Lung (tissue), 13 donors: Measurements from ENCODE around the gene SPAG6. TPM values are rescaled to one million over a fixed set of nuclear protein-coding genes. Genes with fewer than 3 reads are reported as not detected.
A peak's percentile ranks its signal among the peaks of the same experiment; 100 is the strongest.

Experiments
- ATAC-seq: fragments of 200-7000 bp; cut with Tn5 transposase; one replicate; pipeline ENCODE4 v1.9.1; 2020; ENCODE audit warnings: moderate number of reproducible peaks; ENCODE audit not compliant: insufficient read depth, low FRiP score
- DNase-seq, 3 donors: peaks; one replicate each; pipeline ENCODE4 v3.0.0-alpha.2; 2013 to 2017
- H3K27ac ChIP-seq, 2 donors: one replicate each; pipeline ENCODE4 v1.5.1; 2013; ENCODE audit warnings: mild to moderate bottlenecking in 2 of 2, moderate library complexity in 2 of 2, control low read depth in 1 of 2, inconsistent platforms in 1 of 2, low read depth in 1 of 2, low read length in 1 of 2
- H3K27me3 ChIP-seq, 3 donors: one replicate each; pipeline ENCODE4 v1.5.1; 2013; ENCODE audit warnings: low read length in 2 of 3; ENCODE audit not compliant: control insufficient read depth in 3 of 3, insufficient read depth in 3 of 3
- H3K36me3 ChIP-seq, 4 donors: one replicate each; pipeline ENCODE4 v1.5.1; 2013; ENCODE audit warnings: low read length in 4 of 4, mild to moderate bottlenecking in 1 of 4, moderate library complexity in 1 of 4; ENCODE audit not compliant: control insufficient read depth in 4 of 4, insufficient read depth in 4 of 4
- H3K4me1 ChIP-seq, 5 donors: one replicate each; pipeline ENCODE4 v1.5.1; 2013; ENCODE audit warnings: low read length in 5 of 5, mild to moderate bottlenecking in 2 of 5, moderate library complexity in 1 of 5; ENCODE audit not compliant: control insufficient read depth in 5 of 5, insufficient read depth in 5 of 5
- H3K4me3 ChIP-seq: one replicate; pipeline ENCODE4 v1.5.1; 2013; ENCODE audit warnings: mild to moderate bottlenecking, control low read depth, moderate library complexity
- H3K9ac ChIP-seq, 2 donors: one replicate each; pipeline ENCODE4 v1.5.1; 2013; ENCODE audit warnings: low read length in 2 of 2, control low read depth in 1 of 2; ENCODE audit not compliant: insufficient read depth in 1 of 2
- H3K9me3 ChIP-seq, 4 donors: one replicate each; pipeline ENCODE4 v1.5.1; 2013; ENCODE audit warnings: low read length in 3 of 4, mild to moderate bottlenecking in 1 of 4, moderate library complexity in 1 of 4; ENCODE audit not compliant: control insufficient read depth in 4 of 4, insufficient read depth in 3 of 4
- WGBS, 2 donors: extraction: QIAGEN DNeasy Blood & Tissue Kit; methylation state at CpG; one replicate each; pipeline ENCODE4 v1.1.7; 2013; 5-methylcytosine and 5-hydroxymethylcytosine counted together
- polyA plus RNA-seq, 2 donors: library from polyadenylated mRNA; stranded (reverse); fragments of 200-250 nt; gene quantifications; one replicate each; pipeline ENCODE4 v1.2.1, GENCODE V29; 2013
- small RNA-seq: library from RNA; depleted of rRNA; stranded (forward); fragments of <200 nt; gene quantifications from one replicate; pipeline ENCODE3, GENCODE V24; 2014; ENCODE audit warnings: low replicate concordance
- total RNA-seq, 2 donors: library from RNA; depleted of rRNA in 1 of 2; stranded (reverse); fragments of >200 nt in 1 of 2; gene quantifications; one replicate each; pipeline ENCODE4 v1.2.1, GENCODE V29; 2014 to 2021
- TF ChIP-seq, protein P1 (sequence below): IDR thresholded peaks from 2 replicates; pipeline ENCODE4 v1.5.1; 2012; ENCODE audit warnings: mild to moderate bottlenecking; ENCODE audit errors: control extremely low read depth, extremely low read depth
- donor health status: control.
- donor health status: control.
- donor health status: Bipolar disorder and iron deficiency.
- donor health status: healthy.
- donor health status: DM: yes; HTN: yes; CAD: no.

SPAG6 gene
- total and polyA plus RNA-seq, 4 donors, result 12.2 to 40.1 (median 23.6) TPM

DNA sequence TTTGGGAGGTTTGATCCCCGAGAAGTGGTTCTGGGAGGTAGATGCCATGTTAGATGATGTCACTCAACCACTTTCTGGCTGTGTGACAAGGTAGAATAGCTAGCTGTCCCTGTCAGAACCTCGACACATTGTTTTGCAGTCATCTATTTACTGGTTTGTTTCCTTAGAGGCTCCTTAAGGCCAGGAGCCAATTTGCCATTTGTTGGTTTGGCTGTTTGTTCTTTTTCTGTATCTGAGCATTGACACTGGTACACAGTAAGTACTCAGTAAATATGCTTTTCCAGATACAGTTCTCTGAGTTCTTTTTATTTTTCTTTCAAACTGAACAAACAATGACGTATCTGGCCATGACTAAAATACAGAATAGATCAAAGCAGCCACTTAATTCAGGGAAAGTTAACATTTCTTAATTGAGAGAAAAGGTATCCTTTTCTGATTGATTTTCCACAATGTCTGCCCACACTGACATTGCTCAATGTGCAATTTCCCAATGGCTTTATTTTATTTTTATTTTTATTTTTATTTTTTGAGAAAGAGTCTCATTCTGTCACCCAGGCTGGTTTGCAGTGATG lies 121.6 kb downstream of the SPAG6 start:
- 70 to 81% methylated on average over 3 of the region's 3 CpGs for WGBS, 2 donors
- DNase-seq (no peak), ATAC-seq (no peak)
- TF ChIP-seq, protein P1, sequence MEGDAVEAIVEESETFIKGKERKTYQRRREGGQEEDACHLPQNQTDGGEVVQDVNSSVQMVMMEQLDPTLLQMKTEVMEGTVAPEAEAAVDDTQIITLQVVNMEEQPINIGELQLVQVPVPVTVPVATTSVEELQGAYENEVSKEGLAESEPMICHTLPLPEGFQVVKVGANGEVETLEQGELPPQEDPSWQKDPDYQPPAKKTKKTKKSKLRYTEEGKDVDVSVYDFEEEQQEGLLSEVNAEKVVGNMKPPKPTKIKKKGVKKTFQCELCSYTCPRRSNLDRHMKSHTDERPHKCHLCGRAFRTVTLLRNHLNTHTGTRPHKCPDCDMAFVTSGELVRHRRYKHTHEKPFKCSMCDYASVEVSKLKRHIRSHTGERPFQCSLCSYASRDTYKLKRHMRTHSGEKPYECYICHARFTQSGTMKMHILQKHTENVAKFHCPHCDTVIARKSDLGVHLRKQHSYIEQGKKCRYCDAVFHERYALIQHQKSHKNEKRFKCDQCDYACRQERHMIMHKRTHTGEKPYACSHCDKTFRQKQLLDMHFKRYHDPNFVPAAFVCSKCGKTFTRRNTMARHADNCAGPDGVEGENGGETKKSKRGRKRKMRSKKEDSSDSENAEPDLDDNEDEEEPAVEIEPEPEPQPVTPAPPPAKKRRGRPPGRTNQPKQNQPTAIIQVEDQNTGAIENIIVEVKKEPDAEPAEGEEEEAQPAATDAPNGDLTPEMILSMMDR, result no peak
- peaks cover 0 to 12% (median 6%) of the 10 kb centered on the region in 3 donors for H3K27me3 ChIP-seq
- no peak overlapping the region for H3K9ac ChIP-seq
- peaks cover 0 to 1% (median 0%) of the 10 kb centered on the region in 5 donors for H3K4me1 ChIP-seq
- H3K9me3 ChIP-seq, result no peaks in the 10 kb centered on the region
- no peak overlapping the region for H3K27ac ChIP-seq
- H3K36me3 ChIP-seq, result no peaks in the 10 kb centered on the region
- H3K4me3 ChIP-seq, result no peak overlapping the region

Small RNA genes lying within 50 kb of the gene (small RNA-seq; reads per million reads assigned to genes)
- 0.25 reads per million, percentile 23 among the genes with 10 or more reads in this experiment for gene AL158211.3

Other genes with a start within 250 kb of the SPAG6 start
- gene EBLN1, start 127.5 kb upstream of the SPAG6 start, total RNA-seq, result not detected
- not detected for gene EBLN1, start 127.5 kb upstream of the SPAG6 start, polyA plus RNA-seq
- gene COMMD3, start 29.1 kb upstream of the SPAG6 start, total RNA-seq, result 10 to 100 TPM; 51.2 to 70.3 TPM
- 10 to 100 TPM; 40.6 to 61.2 TPM for gene COMMD3, start 29.1 kb upstream of the SPAG6 start, polyA plus RNA-seq
- gene BMI1, start 24.4 kb upstream of the SPAG6 start, total RNA-seq, result 10 to 100 TPM; 40.8 to 81.1 TPM
- gene BMI1, start 24.4 kb upstream of the SPAG6 start, polyA plus RNA-seq, result 10 to 100 TPM; 21.9 to 22.5 TPM